Neural progenitor cell (in vitro differentiated cells): Measurements from ENCODE around the gene TSPEAR. TPM values are rescaled to one million over a fixed set of nuclear protein-coding genes. Genes with fewer than 3 reads are reported as not detected.
A peak's percentile ranks its signal among the peaks of the same experiment; 100 is the strongest.

Source experiments
- DNase-seq: peaks from one replicate; pipeline ENCODE4 v3.0.0-alpha.2; 2016; ENCODE audit warnings: low spot score
- H2AFZ ChIP-seq: fragments of 200-600 bp; sonication (generic); replicated peaks from 2 replicates; pipeline ENCODE4 v1.6.1; 2016; ENCODE audit warnings: antibody characterized with exemption
- H3F3A ChIP-seq: fragments of 200-600 bp; sonication (generic); 2 replicates; pipeline ENCODE4 v1.6.1; 2016; ENCODE audit warnings: antibody characterized with exemption, low read depth
- H3K27ac ChIP-seq: fragments of 200-600 bp; sonication (generic); 2 replicates; pipeline ENCODE4 v1.5.1; 2016; ENCODE audit warnings: mild to moderate bottlenecking
- H3K27me3 ChIP-seq: fragments of 200-600 bp; sonication (generic); 2 replicates; pipeline ENCODE4 v1.6.1; 2016; ENCODE audit warnings: mild to moderate bottlenecking, moderate library complexity
- H3K36me3 ChIP-seq: fragments of 200-600 bp; sonication (generic); 2 replicates; pipeline ENCODE4 v1.5.1; 2016
- H3K4me1 ChIP-seq: fragments of 200-600 bp; sonication (generic); 2 replicates; pipeline ENCODE4 v1.6.1; 2016; ENCODE audit warnings: mixed run types
- H3K4me2 ChIP-seq: fragments of 200-600 bp; sonication (generic); 2 replicates; pipeline ENCODE4 v1.6.1; 2016
- H3K4me3 ChIP-seq: fragments of 200-600 bp; sonication (generic); 2 replicates; pipeline ENCODE4 v1.5.1; 2016
- H3K79me2 ChIP-seq: fragments of 200-600 bp; sonication (generic); 2 replicates; pipeline ENCODE4 v1.6.1; 2016; ENCODE audit warnings: low read depth
- H3K9ac ChIP-seq: fragments of 200-600 bp; sonication (generic); 2 replicates; pipeline ENCODE4 v1.6.1; 2016
- H3K9me3 ChIP-seq: fragments of 200-600 bp; sonication (generic); 2 replicates; pipeline ENCODE4 v1.5.1; 2016; ENCODE audit warnings: low read depth
- H4K20me1 ChIP-seq: fragments of 200-600 bp; sonication (generic); 2 replicates; pipeline ENCODE4 v1.6.1; 2016; ENCODE audit warnings: low read depth
- H3K27ac Mint-ChIP-seq: 3 replicates; pipeline ENCODE4 v1.8.0; 2021; ENCODE audit warnings: mixed read lengths
- H3K27me3 Mint-ChIP-seq: 2 replicates; pipeline ENCODE4 v1.8.0; 2022; ENCODE audit warnings: low read depth, mild to moderate bottlenecking, inconsistent platforms, moderate library complexity, mixed read lengths; ENCODE audit not compliant: insufficient read depth
- H3K36me3 Mint-ChIP-seq: 3 replicates; pipeline ENCODE4 v1.8.0; 2021; ENCODE audit warnings: mixed read lengths
- H3K4me1 Mint-ChIP-seq: 3 replicates; pipeline ENCODE4 v1.8.0; 2021; ENCODE audit warnings: mixed read lengths
- H3K4me3 Mint-ChIP-seq: 3 replicates; pipeline ENCODE4 v1.8.0; 2021; ENCODE audit warnings: mild to moderate bottlenecking, moderate library complexity, mixed read lengths
- H3K9me3 Mint-ChIP-seq: 3 replicates; pipeline ENCODE4 v1.8.0; 2020; ENCODE audit warnings: mixed read lengths
- CTCF ChIP-seq: fragments of 200-600 bp; sonication (generic); IDR thresholded peaks from 2 replicates; pipeline ENCODE4 v1.5.1; 2017; ENCODE audit warnings: antibody characterized with exemption, mild to moderate bottlenecking
- EZH2 ChIP-seq: fragments of 200-600 bp; sonication (generic); IDR thresholded peaks from 2 replicates; pipeline ENCODE4 v1.6.1; 2017; ENCODE audit warnings: antibody characterized with exemption, mild to moderate bottlenecking, moderate library complexity
- EZH2phosphoT487 ChIP-seq: fragments of 200-600 bp; sonication (generic); IDR thresholded peaks from 2 replicates; pipeline ENCODE4 v1.6.1; 2017; ENCODE audit warnings: antibody characterized with exemption
- total RNA-seq: library from RNA; depleted of rRNA; stranded (reverse); fragments of >200 nt; gene quantifications from 2 replicates; pipeline ENCODE4 v1.2.3, GENCODE V29; 2015; ENCODE audit warnings: low replicate concordance

The TSPEAR gene
- total RNA-seq, 1 donor from 2014 or later = not detected

GRCh38 chr21:44732263-44732662 is 20.9 kb upstream of the TSPEAR start:
- H3K27me3 ChIP-seq = no peaks in the 10 kb centered on the region
- no peaks in the 10 kb centered on the region for H3K79me2 ChIP-seq
- Mint-ChIP-seq H3K27me3 (peaks cover 8% of the 10 kb centered on the region), H3K9me3 (peaks cover 11% of the 10 kb centered on the region), H3K27ac (no peak overlapping the region), H3K36me3 (no peaks in the 10 kb centered on the region), H3K4me1 (peaks cover 6% of the 10 kb centered on the region), H3K4me3 (no peak overlapping the region)
- TF ChIP-seq CTCF (no peak), EZH2phosphoT487 (no peak), EZH2 (no peak)
- no peak overlapping the region for H3K9ac ChIP-seq
- H3K9me3 ChIP-seq = no peaks in the 10 kb centered on the region
- H3K4me1 ChIP-seq = no peaks in the 10 kb centered on the region
- H2AFZ ChIP-seq = no peak overlapping the region
- no peak overlapping the region for H3K4me3 ChIP-seq
- H4K20me1 ChIP-seq = no peaks in the 10 kb centered on the region
- H3K27ac ChIP-seq = no peak overlapping the region
- H3F3A ChIP-seq = no peaks in the 10 kb centered on the region
- no peak overlapping the region for H3K4me2 ChIP-seq
- no peaks in the 10 kb centered on the region for H3K36me3 ChIP-seq
- no peak for DNase-seq

- no peak for DNase-seq
- no peak overlapping the region for H3K4me3 Mint-ChIP-seq
- TF ChIP-seq EZH2phosphoT487 (no peak), EZH2 (no peak), CTCF (no peak)
- no peak overlapping the region for H3K27ac ChIP-seq
- H3K4me1 ChIP-seq = no peaks in the 10 kb centered on the region
- H3K9ac ChIP-seq = no peak overlapping the region
- no peaks in the 10 kb centered on the region for H3K9me3 ChIP-seq
- no peaks in the 10 kb centered on the region for H3K36me3 Mint-ChIP-seq
- no peaks in the 10 kb centered on the region for H3F3A ChIP-seq
- H3K4me2 ChIP-seq = no peak overlapping the region
- H3K79me2 ChIP-seq = no peaks in the 10 kb centered on the region
- no peak overlapping the region for H3K4me3 ChIP-seq
- peaks cover 2% of the 10 kb centered on the region for H3K4me1 Mint-ChIP-seq
- peaks cover 7% of the 10 kb centered on the region for H3K27me3 Mint-ChIP-seq
- no peaks in the 10 kb centered on the region for H3K27me3 ChIP-seq
- H3K27ac Mint-ChIP-seq = peak overlapping the region; percentile 74
- H4K20me1 ChIP-seq = no peaks in the 10 kb centered on the region
- peaks cover 11% of the 10 kb centered on the region for H3K9me3 Mint-ChIP-seq
- no peak overlapping the region for H2AFZ ChIP-seq
- H3K36me3 ChIP-seq = no peaks in the 10 kb centered on the region
Observed at GRCh38 chr21:44730951-44731579, 19.7 kb upstream of the TSPEAR start.

GRCh38 chr21:44730028-44730395 is 18.6 kb upstream of the TSPEAR start:
- H3K27ac Mint-ChIP-seq = peak overlapping the region; percentile 50
- H3K9me3 Mint-ChIP-seq = peaks cover 11% of the 10 kb centered on the region
- H3K4me2 ChIP-seq = no peak overlapping the region
- no peaks in the 10 kb centered on the region for H3K9me3 ChIP-seq
- H3K27me3 Mint-ChIP-seq = peaks cover 5% of the 10 kb centered on the region
- H3K4me3 Mint-ChIP-seq = no peak overlapping the region
- peaks cover 3% of the 10 kb centered on the region for H3K4me1 Mint-ChIP-seq
- H3K36me3 ChIP-seq = no peaks in the 10 kb centered on the region
- no peak for DNase-seq
- no peak overlapping the region for H3K4me3 ChIP-seq
- no peak overlapping the region for H2AFZ ChIP-seq
- no peaks in the 10 kb centered on the region for H4K20me1 ChIP-seq
- H3K4me1 ChIP-seq = no peaks in the 10 kb centered on the region
- no peaks in the 10 kb centered on the region for H3K79me2 ChIP-seq
- no peak for TF ChIP-seq EZH2
- TF ChIP-seq CTCF = no peak
- no peak for TF ChIP-seq EZH2phosphoT487
- H3K27ac ChIP-seq = no peak overlapping the region
- no peaks in the 10 kb centered on the region for H3F3A ChIP-seq
- H3K36me3 Mint-ChIP-seq = no peaks in the 10 kb centered on the region
- H3K27me3 ChIP-seq = no peaks in the 10 kb centered on the region
- no peak overlapping the region for H3K9ac ChIP-seq
